Measurements from ENCODE around the gene SRCIN1.

SRCIN1 gene

GRCh38 chr17:38592487-38592886 is 13.3 kb downstream of the SRCIN1 start:
- DNase-seq (ENCODE audit: low read depth) = no peak
- in situ Hi-C loops (cut with HindIII; ENCODE audit: low sequenced_read_pairs) = no loop called here
- TF ChIP-seq CTCF (IDR thresholded peaks at IDR 0.05; ENCODE audit: low read depth, low read length, missing control alignments) = no peak
- H3K4me3 ChIP-seq (ENCODE audit: low read depth, low read length) = no peak overlapping the region

GRCh38 chr17:38591759-38592241 is 14.0 kb downstream of the SRCIN1 start:
- in situ Hi-C loops (cut with HindIII; ENCODE audit: low sequenced_read_pairs) = no loop called here
- no peak for TF ChIP-seq CTCF (IDR thresholded peaks at IDR 0.05; ENCODE audit: low read depth, low read length, missing control alignments)
- H3K4me3 ChIP-seq (ENCODE audit: low read depth, low read length) = no peak overlapping the region
- no peak for DNase-seq (ENCODE audit: low read depth)

- no peak overlapping the region for H3K4me3 ChIP-seq (ENCODE audit: low read depth, low read length)
- no peak for TF ChIP-seq CTCF (IDR thresholded peaks at IDR 0.05; ENCODE audit: low read depth, low read length, missing control alignments)
- DNase-seq (ENCODE audit: low read depth) = no peak
- in situ Hi-C loops (cut with HindIII; ENCODE audit: low sequenced_read_pairs) = no loop called here
Measured at GRCh38 chr17:38590988-38591758, 14.6 kb downstream of the SRCIN1 start.

GRCh38 chr17:38589462-38590114 is 16.2 kb downstream of the SRCIN1 start:
- TF ChIP-seq CTCF (IDR thresholded peaks at IDR 0.05; ENCODE audit: low read depth, low read length, missing control alignments) = no peak
- DNase-seq (ENCODE audit: low read depth) = no peak
- H3K4me3 ChIP-seq (ENCODE audit: low read depth, low read length) = no peak overlapping the region
- in situ Hi-C loops (cut with HindIII; ENCODE audit: low sequenced_read_pairs) = no loop called here

GRCh38 chr17:38588788-38589174 is 17.0 kb downstream of the SRCIN1 start:
- in situ Hi-C loops (cut with HindIII; ENCODE audit: low sequenced_read_pairs) = no loop called here
- no peak for DNase-seq (ENCODE audit: low read depth)
- TF ChIP-seq CTCF (IDR thresholded peaks at IDR 0.05; ENCODE audit: low read depth, low read length, missing control alignments) = no peak
- H3K4me3 ChIP-seq (ENCODE audit: low read depth, low read length) = no peak overlapping the region

- DNase-seq (ENCODE audit: low read depth) = no peak
- H3K4me3 ChIP-seq (ENCODE audit: low read depth, low read length) = no peak overlapping the region
- in situ Hi-C loops (cut with HindIII; ENCODE audit: low sequenced_read_pairs) = no loop called here
- no peak for TF ChIP-seq CTCF (IDR thresholded peaks at IDR 0.05; ENCODE audit: low read depth, low read length, missing control alignments)
Measured at GRCh38 chr17:38587947-38588787, 17.6 kb downstream of the SRCIN1 start.

All from astrocyte of the cerebellum (primary cell).